Activated T-helper 1 cell treated with anti-CD3 and anti-CD28 coated beads, Interleukin-12 subunit alpha, Interleukin-12 subunit beta, Interleukin-2, Interleukin-4 antibody, amounts not matched to agents 30 ng/mL and 10 ng/mL and 1 ng/mL, durations not matched to agents 14 hours and 24 hours and 36 hours (primary cell): Measurements from ENCODE around the gene SWT1. TPM values are rescaled to one million over a fixed set of nuclear protein-coding genes. Genes with fewer than 3 reads are reported as not detected.
A peak's percentile ranks its signal among the peaks of the same experiment; 100 is the strongest.

Source experiments
- DNase-seq: peaks from one replicate; pipeline ENCODE4 v3.0.0; 2021; ENCODE audit warnings: low spot score
- H3K27ac Mint-ChIP-seq: one replicate; pipeline ENCODE4 v1.8.0; 2021; ENCODE audit warnings: mild to moderate bottlenecking, mixed read lengths
- H3K27me3 Mint-ChIP-seq: one replicate; pipeline ENCODE4 v1.8.0; 2022; ENCODE audit warnings: mild to moderate bottlenecking, moderate library complexity, mixed read lengths; ENCODE audit not compliant: insufficient read depth
- H3K36me3 Mint-ChIP-seq: one replicate; pipeline ENCODE4 v1.8.0; 2021; ENCODE audit warnings: low read depth, mixed read lengths
- H3K4me1 Mint-ChIP-seq: one replicate; pipeline ENCODE4 v1.8.0; 2021; ENCODE audit warnings: low read depth, mixed read lengths
- H3K4me3 Mint-ChIP-seq: one replicate; pipeline ENCODE4 v1.8.0; 2021; ENCODE audit warnings: mild to moderate bottlenecking, moderate library complexity, mixed read lengths
- H3K9me3 Mint-ChIP-seq: one replicate; pipeline ENCODE4 v1.8.0; 2021; ENCODE audit warnings: mixed read lengths
- intact Hi-C: fragments of 100-400 bp; cut with micrococcal nuclease; formaldehyde crosslinking; loops from one replicate; pipeline ENCODE4 v1.15.1; 2024
- total RNA-seq: library from RNA; stranded (reverse); gene quantifications from 2 replicates; pipeline ENCODE4 v1.2.3, GENCODE V29; 2022

Gene SWT1
- total RNA-seq, 1 donor from 2014 or later, result 2.3 TPM

GRCh38 chr1:185260611-185261010, 103.6 kb downstream of the SWT1 start:
- DNase-seq, result no peak
- Mint-ChIP-seq H3K27ac (no peak overlapping the region), H3K36me3 (no peaks in the 10 kb centered on the region), H3K27me3 (no peaks in the 10 kb centered on the region), H3K9me3 (no peaks in the 10 kb centered on the region), H3K4me3 (no peak overlapping the region), H3K4me1 (peaks cover 14% of the 10 kb centered on the region)
- intact Hi-C loops, result no loop called here

- no peaks in the 10 kb centered on the region for H3K36me3 Mint-ChIP-seq
- intact Hi-C loops, result no loop called here
- no peaks in the 10 kb centered on the region for H3K27me3 Mint-ChIP-seq
- H3K4me3 Mint-ChIP-seq, result no peak overlapping the region
- H3K27ac Mint-ChIP-seq, result no peak overlapping the region
- no peaks in the 10 kb centered on the region for H3K9me3 Mint-ChIP-seq
- no peak for DNase-seq
- peaks cover 14% of the 10 kb centered on the region for H3K4me1 Mint-ChIP-seq
Observed at GRCh38 chr1:185262151-185262550, 105.2 kb downstream of the SWT1 start.

GRCh38 chr1:185263292-185263691, 106.3 kb downstream of the SWT1 start:
- peaks cover 4% of the 10 kb centered on the region for H3K4me1 Mint-ChIP-seq
- H3K27ac Mint-ChIP-seq, result no peak overlapping the region
- intact Hi-C loops, result no loop called here

GRCh38 chr1:185263780-185264179, 106.8 kb downstream of the SWT1 start:
- intact Hi-C loops, result no loop called here
- Mint-ChIP-seq H3K4me3 (no peak overlapping the region), H3K4me1 (no peaks in the 10 kb centered on the region), H3K9me3 (no peaks in the 10 kb centered on the region), H3K27ac (no peak overlapping the region), H3K27me3 (no peaks in the 10 kb centered on the region), H3K36me3 (no peaks in the 10 kb centered on the region)
- DNase-seq, result no peak

More at GRCh38 chr1:185263292-185263691, 106.3 kb downstream of the SWT1 start:
- Mint-ChIP-seq H3K4me3 (no peak overlapping the region), H3K27me3 (no peaks in the 10 kb centered on the region), H3K36me3 (no peaks in the 10 kb centered on the region), H3K9me3 (no peaks in the 10 kb centered on the region)
- DNase-seq, result no peak

- Mint-ChIP-seq H3K27me3 (no peaks in the 10 kb centered on the region), H3K36me3 (no peaks in the 10 kb centered on the region), H3K4me1 (no peaks in the 10 kb centered on the region), H3K27ac (no peak overlapping the region), H3K9me3 (no peaks in the 10 kb centered on the region), H3K4me3 (no peak overlapping the region)
- intact Hi-C loops, result no loop called here
- no peak for DNase-seq
Observed at GRCh38 chr1:185265314-185265713, 108.3 kb downstream of the SWT1 start.

- no peaks in the 10 kb centered on the region for H3K4me1 Mint-ChIP-seq
- H3K36me3 Mint-ChIP-seq, result no peaks in the 10 kb centered on the region
- intact Hi-C loops, result no loop called here
- no peaks in the 10 kb centered on the region for H3K9me3 Mint-ChIP-seq
- H3K27me3 Mint-ChIP-seq, result no peaks in the 10 kb centered on the region
- no peak overlapping the region for H3K4me3 Mint-ChIP-seq
- no peak overlapping the region for H3K27ac Mint-ChIP-seq
- DNase-seq, result no peak
Observed at GRCh38 chr1:185267301-185267700, 110.3 kb downstream of the SWT1 start.

- intact Hi-C loops, result no loop called here
- no peak for DNase-seq
- Mint-ChIP-seq H3K27me3 (no peaks in the 10 kb centered on the region), H3K4me1 (no peaks in the 10 kb centered on the region), H3K36me3 (no peaks in the 10 kb centered on the region), H3K27ac (no peak overlapping the region), H3K4me3 (no peak overlapping the region), H3K9me3 (no peaks in the 10 kb centered on the region)
Observed at GRCh38 chr1:185267701-185268100, 110.7 kb downstream of the SWT1 start.

GRCh38 chr1:185268352-185268751, 111.4 kb downstream of the SWT1 start:
- H3K4me1 Mint-ChIP-seq, result no peaks in the 10 kb centered on the region
- H3K9me3 Mint-ChIP-seq, result no peaks in the 10 kb centered on the region
- H3K4me3 Mint-ChIP-seq, result no peak overlapping the region
- intact Hi-C loops, result no loop called here
- no peaks in the 10 kb centered on the region for H3K27me3 Mint-ChIP-seq
- H3K27ac Mint-ChIP-seq, result no peak overlapping the region
- no peaks in the 10 kb centered on the region for H3K36me3 Mint-ChIP-seq
- DNase-seq, result no peak

- intact Hi-C loops, result no loop called here
- no peaks in the 10 kb centered on the region for H3K4me1 Mint-ChIP-seq
- H3K9me3 Mint-ChIP-seq, result no peaks in the 10 kb centered on the region
- H3K27me3 Mint-ChIP-seq, result no peaks in the 10 kb centered on the region
- H3K27ac Mint-ChIP-seq, result no peak overlapping the region
- H3K4me3 Mint-ChIP-seq, result no peak overlapping the region
- no peaks in the 10 kb centered on the region for H3K36me3 Mint-ChIP-seq
- no peak for DNase-seq
Observed at GRCh38 chr1:185271921-185272320, 115.0 kb downstream of the SWT1 start.

GRCh38 chr1:185279571-185279970, 122.6 kb downstream of the SWT1 start:
- no peak overlapping the region for H3K27ac Mint-ChIP-seq
- DNase-seq, result no peak
- peaks cover 7% of the 10 kb centered on the region for H3K36me3 Mint-ChIP-seq
- H3K9me3 Mint-ChIP-seq, result peaks cover 10% of the 10 kb centered on the region
- H3K27me3 Mint-ChIP-seq, result no peaks in the 10 kb centered on the region
- no peak overlapping the region for H3K4me3 Mint-ChIP-seq
- intact Hi-C loops, result no loop called here
- peaks cover 34% of the 10 kb centered on the region for H3K4me1 Mint-ChIP-seq

GRCh38 chr1:185280589-185280988, 123.6 kb downstream of the SWT1 start:
- H3K4me1 Mint-ChIP-seq, result peaks cover 44% of the 10 kb centered on the region
- H3K27ac Mint-ChIP-seq, result peak overlapping the region; percentile 32

GRCh38 chr1:185281245-185281644, 124.3 kb downstream of the SWT1 start:
- H3K4me1 Mint-ChIP-seq, result peaks cover 44% of the 10 kb centered on the region
- peak; percentile 13 for DNase-seq

More at GRCh38 chr1:185280589-185280988, 123.6 kb downstream of the SWT1 start:
- Mint-ChIP-seq H3K36me3 (peaks cover 7% of the 10 kb centered on the region), H3K27me3 (no peaks in the 10 kb centered on the region), H3K9me3 (peaks cover 10% of the 10 kb centered on the region), H3K4me3 (no peak overlapping the region)
- intact Hi-C loops, result loop anchor here (5.0 kb wide), 1 partner anchor 38 kb away; no protein-coding TSS in a partner anchor
- no peak for DNase-seq

GRCh38 chr1:185284116-185284515, 127.1 kb downstream of the SWT1 start:
- Mint-ChIP-seq H3K9me3 (peaks cover 9% of the 10 kb centered on the region), H3K4me3 (no peak overlapping the region), H3K4me1 (peaks cover 52% of the 10 kb centered on the region), H3K27ac (no peak overlapping the region), H3K36me3 (peaks cover 15% of the 10 kb centered on the region), H3K27me3 (no peaks in the 10 kb centered on the region)
- no peak for DNase-seq
- intact Hi-C loops, result loop anchor here (5.0 kb wide), 1 partner anchor 42 kb away; no protein-coding TSS in a partner anchor

More at GRCh38 chr1:185281245-185281644, 124.3 kb downstream of the SWT1 start:
- H3K27ac Mint-ChIP-seq, result peak overlapping the region; percentile 69
- H3K27me3 Mint-ChIP-seq, result no peaks in the 10 kb centered on the region
- H3K4me3 Mint-ChIP-seq, result peak overlapping the region; percentile 44
- H3K36me3 Mint-ChIP-seq, result peaks cover 7% of the 10 kb centered on the region
- peaks cover 10% of the 10 kb centered on the region for H3K9me3 Mint-ChIP-seq
- intact Hi-C loops, result loop anchor here (5.0 kb wide), 1 partner anchor 39 kb away; no protein-coding TSS in a partner anchor
